Fibroblast of villous mesenchyme (primary cell): ENCODE data around the gene F2RL1. TPM values are rescaled to one million over a fixed set of nuclear protein-coding genes. Genes with fewer than 3 reads are reported as not detected.
"Not testable (repeated sequence)": the region's sequence is repeated elsewhere in the genome, so short reads cannot be mapped to it uniquely, and the experiment has no call there.

Experiments
- DNase-seq: peaks from one replicate; pipeline ENCODE4 v3.0.0-alpha.2; 2010; ENCODE audit warnings: low read depth
- H3K4me3 ChIP-seq: 2 replicates; pipeline ENCODE4 v1.5.1; 2011; ENCODE audit warnings: low read depth, mild to moderate bottlenecking, low read length
- CTCF ChIP-seq: IDR thresholded peaks from 2 replicates; pipeline ENCODE4 v1.5.1; 2012; ENCODE audit warnings: low read depth, mild to moderate bottlenecking, low read length; ENCODE audit not compliant: insufficient read depth
- total RNA-seq: library from RNA; depleted of rRNA; stranded (reverse); fragments of >200 nt; gene quantifications from 2 replicates; pipeline ENCODE4 v1.2.3, GENCODE V29; 2012

F2RL1 gene
- 26.3 and 69.9 TPM in 2 replicates for total RNA-seq

GRCh38 chr5:76818844-76819831 is at the start of gene F2RL1:
Gene F2RL1 (plus strand): TSS chr5:76819030. CDS start chr5:76819183, 153 bp downstream.
- peak within 1 kb of the TSS; percentile 98 for H3K4me3 ChIP-seq
- no peak for TF ChIP-seq CTCF
- peak; percentile 87 for DNase-seq

GRCh38 chr5:76771041-76771440 is 47.8 kb upstream of the F2RL1 start:
- not testable (repeated sequence) for H3K4me3 ChIP-seq

GRCh38 chr5:76771705-76772405 is 47.0 kb upstream of the F2RL1 start:
- DNase-seq, result peak; percentile 78
- H3K4me3 ChIP-seq, result no peak overlapping the region
- TF ChIP-seq CTCF, result no peak

More at GRCh38 chr5:76771041-76771440, 47.8 kb upstream of the F2RL1 start:
- DNase-seq, result not testable (repeated sequence)

GRCh38 chr5:76775921-76776320 is 42.9 kb upstream of the F2RL1 start:
- TF ChIP-seq CTCF, result no peak
- H3K4me3 ChIP-seq, result no peak overlapping the region
- DNase-seq, result no peak

GRCh38 chr5:76776391-76776790 is 42.4 kb upstream of the F2RL1 start:
- no peak for TF ChIP-seq CTCF
- no peak overlapping the region for H3K4me3 ChIP-seq

GRCh38 chr5:76780616-76781015 is 38.2 kb upstream of the F2RL1 start:
- H3K4me3 ChIP-seq, DNase-seq: not testable (repeated sequence)

More at GRCh38 chr5:76776391-76776790, 42.4 kb upstream of the F2RL1 start:
- no peak for DNase-seq

GRCh38 chr5:76781775-76782174 is 37.1 kb upstream of the F2RL1 start:
- DNase-seq, result no peak
- TF ChIP-seq CTCF, result no peak
- H3K4me3 ChIP-seq, result no peak overlapping the region
